NCI-H2171 treated with DMSO at 0.1 percent for 48 hours (cell line): ENCODE results near the gene CDCP1.
A peak's percentile ranks its signal among the peaks of the same experiment; 100 is the strongest.

Experiments
- DNase-seq: peaks from one replicate; lab custom pipeline; 2025; lab: John Stamatoyannopoulos, UW

The CDCP1 gene

GRCh38 chr3:45145681-45146614 is at the start of gene CDCP1:
Gene CDCP1, minus strand, starts transcription at chr3:45146378. Its CDS starts 91 bp downstream, at chr3:45146287.
- no peak for DNase-seq

- DNase-seq, result no peak
These were observed 48.6 kb upstream of the CDCP1 start for GRCh38 chr3:45194791-45195190.

GRCh38 chr3:45191924-45192417 is 45.8 kb upstream of the CDCP1 start:
- no peak for DNase-seq

- no peak for DNase-seq
These were observed 45.2 kb upstream of the CDCP1 start for GRCh38 chr3:45191424-45191823.

GRCh38 chr3:45188719-45189659 is 42.8 kb upstream of the CDCP1 start:
- no peak for DNase-seq

- no peak for DNase-seq
These were observed 41.5 kb upstream of the CDCP1 start for GRCh38 chr3:45187694-45188141.

- no peak for DNase-seq
These were observed 40.7 kb upstream of the CDCP1 start for GRCh38 chr3:45186871-45187270.

GRCh38 chr3:45185461-45185860 is 39.3 kb upstream of the CDCP1 start:
- DNase-seq, result no peak

GRCh38 chr3:45185052-45185451 is 38.9 kb upstream of the CDCP1 start:
- DNase-seq, result no peak

GRCh38 chr3:45183872-45184262 is 37.7 kb upstream of the CDCP1 start:
- DNase-seq, result no peak

GRCh38 chr3:45182915-45183871 is 37.0 kb upstream of the CDCP1 start:
- peak; percentile 52 for DNase-seq

- no peak for DNase-seq
These were observed 35.3 kb upstream of the CDCP1 start for GRCh38 chr3:45181496-45181895.

- DNase-seq, result no peak
These were observed 34.7 kb upstream of the CDCP1 start for GRCh38 chr3:45180899-45181298.

GRCh38 chr3:45180051-45180450 is 33.9 kb upstream of the CDCP1 start:
- no peak for DNase-seq

- DNase-seq, result no peak
These were observed 33.0 kb upstream of the CDCP1 start for GRCh38 chr3:45179163-45179562.

GRCh38 chr3:45178183-45179023 is 32.2 kb upstream of the CDCP1 start:
- peak; percentile 27 for DNase-seq

GRCh38 chr3:45176912-45177311 is 30.7 kb upstream of the CDCP1 start:
- no peak for DNase-seq

- DNase-seq, result no peak
These were observed 28.1 kb upstream of the CDCP1 start for GRCh38 chr3:45174234-45174633.

GRCh38 chr3:45173776-45174175 is 27.6 kb upstream of the CDCP1 start:
- DNase-seq, result no peak

GRCh38 chr3:45171283-45171682 is 25.1 kb upstream of the CDCP1 start:
- no peak for DNase-seq
